HG03558 (cell line): ENCODE results near the gene C20orf144.

Source experiments
- ATAC-seq: cut with Tn5 transposase; IDR thresholded peaks from one replicate; pipeline ENCODE4 v1.9.1; 2021; ENCODE audit warnings: moderate number of reproducible peaks; ENCODE audit not compliant: unreplicated experiment; ENCODE audit errors: extremely low read depth

C20orf144 gene

DNA sequence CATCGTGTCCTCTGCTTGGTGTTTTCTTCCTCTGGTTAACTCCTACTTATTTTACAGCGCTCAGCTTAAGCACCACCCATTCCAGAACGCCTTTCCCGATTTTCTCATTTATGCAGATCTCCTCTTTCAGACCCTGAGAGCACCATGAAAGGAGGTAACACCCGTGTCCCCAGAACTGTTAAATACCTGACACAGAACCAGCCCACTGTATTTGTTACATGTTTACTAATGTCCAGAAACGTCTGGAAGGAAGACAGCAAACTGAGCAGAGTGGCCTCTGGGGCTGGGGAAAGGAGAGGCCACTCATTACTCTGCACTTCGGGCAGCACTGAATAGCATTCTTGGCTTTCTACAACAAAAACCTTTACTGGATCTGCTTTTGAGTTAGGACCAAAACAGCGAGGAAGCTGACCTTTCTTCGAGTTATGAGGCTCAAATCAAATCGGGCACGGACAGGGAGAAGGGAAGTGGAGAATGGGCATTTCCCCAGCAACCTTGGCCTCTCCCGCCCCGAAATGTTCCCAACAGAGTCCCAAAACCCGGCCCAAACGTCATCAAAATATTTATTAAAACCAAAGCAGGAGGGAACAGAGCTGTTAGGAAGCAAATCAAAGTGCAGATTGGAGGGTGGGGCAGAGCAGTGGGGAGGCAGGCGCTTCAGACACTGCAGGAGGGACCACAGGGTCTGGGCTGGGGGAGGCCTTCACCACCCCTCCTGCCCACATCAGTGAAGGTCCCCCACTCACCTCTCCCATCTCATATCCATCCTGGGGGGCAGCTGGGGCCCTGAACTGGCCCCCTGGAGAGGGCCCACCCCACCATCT is 13.2 kb downstream of the C20orf144 start:
- no peak for ATAC-seq

DNA sequence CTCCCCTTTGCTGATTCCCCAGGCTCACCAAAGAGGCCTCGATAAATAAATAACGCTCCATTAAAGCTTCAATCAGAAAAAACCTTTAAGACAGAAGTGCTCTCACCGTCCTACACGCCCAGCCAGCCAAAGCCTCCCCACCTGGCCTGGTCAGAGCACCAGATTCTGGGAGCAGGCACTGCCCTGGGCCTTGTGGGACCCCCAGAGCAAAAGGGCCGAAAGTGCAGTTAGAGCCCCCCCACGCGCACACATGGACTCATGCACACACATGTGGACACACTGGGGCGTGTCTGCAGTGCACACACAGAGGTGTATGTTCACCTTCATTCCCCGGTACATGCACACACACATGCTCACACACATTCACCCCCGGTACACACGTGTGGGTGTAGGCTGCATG is 14.0 kb downstream of the C20orf144 start:
- ATAC-seq = no peak

DNA sequence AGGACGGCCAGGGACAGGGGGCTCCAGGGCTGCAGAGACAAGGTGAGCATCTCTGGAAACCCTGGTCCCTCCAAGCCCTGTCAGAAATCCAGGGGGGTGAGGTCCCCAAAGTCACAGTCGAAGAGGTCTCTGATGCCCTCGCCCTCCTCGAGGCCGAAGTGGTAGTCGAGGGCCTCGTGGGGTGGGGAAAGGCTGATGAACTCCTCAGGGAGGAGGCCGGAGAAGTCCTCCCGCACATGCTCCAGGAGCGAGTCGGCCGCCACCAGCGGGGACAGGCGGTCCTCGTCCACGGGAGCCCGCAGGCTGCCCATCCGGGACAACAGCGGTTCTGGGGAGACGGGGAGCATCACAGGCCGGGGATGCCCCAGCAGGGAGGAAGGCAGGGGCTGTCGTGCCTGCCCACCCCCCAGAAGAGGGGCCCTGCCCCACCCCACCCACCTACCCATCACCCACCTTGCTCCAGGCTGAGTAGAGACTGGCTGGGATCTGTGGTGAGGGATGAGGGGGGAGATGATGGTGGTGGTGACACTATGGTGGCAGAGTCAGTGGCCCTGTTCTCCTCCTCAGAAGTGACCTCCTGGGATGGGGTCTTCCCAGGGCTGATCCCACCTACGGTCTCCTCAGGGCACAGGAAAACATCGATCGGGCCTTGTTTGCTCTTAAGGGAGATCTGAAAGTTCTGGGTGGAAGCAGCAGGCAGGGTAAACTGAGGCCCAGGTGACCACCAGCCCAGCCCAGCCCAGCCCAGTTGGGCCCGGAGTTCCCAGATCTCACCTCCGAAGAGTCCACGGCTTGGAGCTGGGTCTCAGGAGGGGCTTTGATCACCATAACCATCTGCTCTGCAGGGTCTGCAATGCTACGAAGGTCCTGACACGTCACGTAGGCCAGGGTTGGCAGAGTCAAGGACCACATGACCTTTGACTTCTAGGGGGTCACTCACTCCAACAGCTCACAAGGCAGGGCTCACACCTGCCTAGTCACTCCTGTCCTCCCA is 14.8 kb downstream of the C20orf144 start:
- no peak for ATAC-seq

DNA sequence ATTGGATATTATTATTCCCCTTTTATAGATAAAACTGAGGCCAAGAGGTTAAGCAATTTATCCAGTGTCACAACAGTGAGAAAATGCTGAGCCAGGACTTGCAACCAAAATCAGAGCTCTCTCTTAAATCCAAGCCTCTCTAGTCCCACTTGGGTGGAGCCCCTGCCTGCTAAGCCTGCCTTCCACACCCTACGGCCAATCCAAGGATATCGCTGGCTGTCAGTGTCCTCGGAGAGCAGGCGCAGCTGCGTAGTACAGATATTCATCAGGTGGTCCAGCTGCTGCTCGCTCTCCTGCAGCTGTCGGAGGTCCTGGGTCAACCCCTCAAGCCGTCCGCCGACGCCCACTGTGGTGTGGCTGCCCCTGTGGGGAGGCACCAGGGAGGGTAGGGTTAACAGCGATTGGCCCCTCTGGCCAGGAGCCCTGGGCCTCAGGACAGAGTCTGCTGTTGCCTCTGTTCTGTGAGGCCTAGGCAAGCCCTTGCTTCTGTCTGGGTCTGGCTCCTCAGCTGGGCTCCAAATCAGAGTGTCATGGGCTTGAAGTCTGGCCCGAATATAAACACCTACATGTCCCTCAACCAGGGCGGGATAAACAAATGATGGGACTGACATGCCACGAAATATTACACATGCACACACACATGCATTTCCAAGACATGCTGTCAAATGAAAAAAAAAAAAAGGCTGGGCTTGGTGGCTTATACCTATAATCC is 16.0 kb downstream of the C20orf144 start:
- ATAC-seq = no peak

DNA sequence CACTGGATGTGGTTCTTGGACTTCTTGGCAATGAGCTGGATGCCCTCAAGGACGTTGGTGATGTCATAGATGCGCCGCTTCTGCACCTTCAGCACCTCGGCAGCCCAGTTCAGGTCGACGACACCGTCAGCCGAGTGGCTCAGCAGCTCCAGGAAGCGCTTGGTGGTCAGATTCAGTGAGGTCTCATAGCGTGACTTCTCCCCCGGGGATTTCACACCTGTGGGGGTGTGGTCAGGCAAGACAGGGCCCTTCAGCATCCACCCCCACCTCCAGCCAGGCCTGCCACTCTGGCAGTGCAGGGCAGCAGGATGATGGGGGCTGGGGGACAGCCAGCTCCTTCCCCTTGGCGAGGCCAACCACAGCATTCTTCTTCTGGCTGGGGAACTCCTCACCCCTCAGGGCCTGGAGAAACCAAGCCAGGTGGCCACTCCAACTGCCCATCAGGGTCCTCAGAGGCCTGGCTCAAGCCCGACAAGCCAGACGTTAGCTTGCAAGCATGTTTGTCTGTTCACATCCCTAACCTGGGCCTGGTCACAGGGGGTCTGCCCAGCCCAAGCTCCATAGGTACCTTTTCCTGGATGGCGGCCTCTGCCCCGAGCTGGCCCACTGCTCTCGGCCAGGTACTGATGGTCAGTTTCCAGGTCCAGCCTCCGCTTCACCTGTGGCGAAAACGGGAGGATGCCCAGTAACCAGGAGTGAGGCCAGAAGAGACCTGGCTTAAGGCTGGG is 17.8 kb downstream of the C20orf144 start:
- ATAC-seq = no peak

DNA sequence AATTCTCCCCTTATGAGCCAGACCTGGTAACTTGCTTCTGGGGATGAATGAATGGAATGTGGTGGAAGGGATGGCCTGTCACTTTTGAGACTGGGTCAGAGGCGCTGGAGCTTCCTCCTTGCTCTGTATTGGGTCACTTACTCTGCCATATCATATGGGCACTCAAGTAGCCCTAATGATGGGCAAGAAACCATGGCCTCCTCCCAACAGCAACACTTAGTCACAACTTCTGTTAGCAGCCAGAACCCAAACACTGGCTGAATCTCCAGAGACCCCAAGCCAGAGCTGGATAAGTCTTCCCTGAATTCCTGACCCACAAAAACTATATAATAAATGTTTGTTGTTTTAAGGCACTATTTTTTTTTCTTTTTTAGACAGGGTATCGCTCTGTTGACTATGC is 18.6 kb downstream of the C20orf144 start:
- ATAC-seq = no peak

DNA sequence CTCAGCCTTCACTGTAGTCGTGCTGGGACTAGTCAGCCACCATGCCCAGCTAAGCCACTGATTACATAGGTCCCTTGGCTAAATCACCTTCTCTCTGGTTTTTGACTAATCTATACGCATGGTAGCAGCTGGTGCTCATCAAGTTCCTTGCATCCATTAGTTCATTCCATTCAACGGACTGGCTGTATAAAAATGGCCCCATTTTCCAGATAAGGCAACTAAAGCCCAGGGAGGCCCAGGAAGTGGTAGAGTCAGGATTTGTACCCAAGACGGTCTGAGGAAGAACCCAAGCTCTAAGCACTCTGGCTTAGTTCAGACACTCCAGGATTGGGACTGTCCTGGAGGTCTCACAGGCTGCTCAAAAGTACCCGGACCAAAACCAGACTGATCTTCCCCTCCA is 19.2 kb downstream of the C20orf144 start:
- ATAC-seq = no peak

DNA sequence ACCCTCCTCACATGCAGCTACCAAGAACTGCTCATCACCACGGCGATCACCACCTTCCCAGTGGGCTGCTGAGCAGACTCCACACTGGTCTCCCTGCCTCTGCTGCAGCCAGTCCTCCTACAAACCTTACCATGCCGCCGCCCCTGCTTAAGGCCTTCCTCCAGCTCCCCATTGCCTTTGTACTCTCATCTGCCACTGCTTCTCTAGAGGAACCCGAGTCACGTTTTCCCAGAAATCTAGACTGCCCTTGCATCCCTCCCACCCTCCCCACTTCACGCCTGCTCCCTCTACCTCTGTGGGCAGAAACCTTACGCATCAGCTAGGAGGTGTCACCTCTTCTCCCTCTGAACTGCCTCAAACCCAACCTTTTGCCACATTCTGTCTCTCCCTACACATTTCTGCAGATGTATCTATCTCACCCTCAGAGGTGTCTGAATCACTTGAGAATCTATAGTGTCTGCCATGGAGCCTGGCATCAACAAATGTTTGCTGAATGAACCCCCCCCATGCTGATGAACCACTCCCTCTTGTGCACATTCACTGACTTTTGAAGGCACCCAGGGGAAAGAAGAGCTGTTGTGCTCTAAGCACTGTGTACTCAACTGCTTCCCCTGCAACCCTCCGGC is 19.7 kb downstream of the C20orf144 start:
- ATAC-seq = no peak

DNA sequence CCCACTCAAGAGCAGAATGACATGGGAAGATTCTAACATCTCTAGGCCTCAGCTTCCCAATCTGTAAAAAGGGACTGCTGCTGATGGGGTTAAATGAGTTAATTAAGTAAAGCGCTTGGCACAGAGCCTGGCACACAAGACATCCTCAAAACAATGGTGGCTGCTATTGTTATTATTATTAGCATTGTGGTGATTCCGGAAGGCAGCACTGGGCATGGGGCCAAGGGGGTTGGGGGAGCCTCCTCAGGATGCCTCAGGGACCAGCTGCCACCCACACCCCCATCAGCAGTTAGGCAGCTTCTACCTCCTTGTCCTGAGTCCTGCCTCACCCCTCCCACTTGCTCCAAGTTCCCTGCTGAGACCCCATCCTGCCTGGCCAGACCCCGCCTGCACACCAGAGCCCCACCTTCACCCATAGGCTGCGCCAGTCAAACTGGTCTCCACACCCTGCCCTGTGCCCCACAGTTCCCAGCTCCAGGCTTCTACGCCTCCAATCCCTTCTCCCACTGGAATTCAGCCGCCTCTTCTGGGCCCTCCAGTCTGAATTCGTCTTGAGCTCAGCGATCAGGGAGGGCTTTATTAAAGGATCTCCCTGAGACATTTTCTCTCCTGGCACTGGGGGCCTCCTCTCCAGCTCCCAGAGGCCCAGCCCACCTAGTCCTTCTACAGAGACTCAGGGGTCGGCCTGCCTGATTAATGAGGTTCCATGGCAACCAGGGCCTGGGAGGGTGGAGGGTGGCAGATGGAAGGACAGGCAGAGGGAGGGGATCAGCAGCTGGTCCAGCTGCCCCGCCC is 22.6 kb downstream of the C20orf144 start:
- no peak for ATAC-seq

DNA sequence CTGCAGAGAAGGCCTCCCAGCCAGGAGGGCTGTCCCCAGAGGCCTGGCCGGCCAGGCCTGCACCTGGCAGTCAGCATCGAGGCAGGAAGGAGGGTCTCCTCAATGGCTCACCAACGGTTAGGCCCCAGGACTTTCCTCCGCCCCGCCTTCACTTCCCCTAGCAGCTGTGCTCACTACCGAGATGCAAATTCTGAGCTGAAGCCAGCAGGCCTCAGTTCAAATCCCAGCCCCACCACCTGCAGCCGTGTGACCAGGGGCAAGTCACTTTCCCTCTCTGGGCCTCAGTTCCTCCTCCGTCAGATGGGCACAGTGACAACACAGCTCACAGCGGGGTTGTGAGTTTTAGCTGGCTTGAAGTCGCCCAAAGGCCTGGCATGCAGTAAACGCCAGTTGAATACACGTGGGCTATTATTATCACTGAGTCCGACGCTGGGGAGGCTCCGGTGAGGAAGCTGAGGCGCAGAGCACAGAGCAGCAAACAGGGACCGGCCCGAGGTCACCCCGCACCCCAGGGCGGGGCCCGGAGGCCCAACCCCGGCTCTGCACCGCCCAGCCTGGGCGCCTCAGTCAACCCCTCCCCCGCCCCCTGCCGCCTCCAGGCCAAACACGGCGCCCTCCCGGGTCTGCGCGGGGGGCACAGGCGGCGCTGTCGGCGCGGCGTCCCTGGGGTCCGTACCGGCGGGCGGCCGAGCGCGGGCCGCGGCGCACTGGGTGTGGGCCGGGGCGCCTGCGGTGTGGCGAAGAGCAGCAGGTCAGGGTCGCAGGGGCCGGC is 23.4 kb downstream of the C20orf144 start:
- peak; percentile 11 for ATAC-seq

DNA sequence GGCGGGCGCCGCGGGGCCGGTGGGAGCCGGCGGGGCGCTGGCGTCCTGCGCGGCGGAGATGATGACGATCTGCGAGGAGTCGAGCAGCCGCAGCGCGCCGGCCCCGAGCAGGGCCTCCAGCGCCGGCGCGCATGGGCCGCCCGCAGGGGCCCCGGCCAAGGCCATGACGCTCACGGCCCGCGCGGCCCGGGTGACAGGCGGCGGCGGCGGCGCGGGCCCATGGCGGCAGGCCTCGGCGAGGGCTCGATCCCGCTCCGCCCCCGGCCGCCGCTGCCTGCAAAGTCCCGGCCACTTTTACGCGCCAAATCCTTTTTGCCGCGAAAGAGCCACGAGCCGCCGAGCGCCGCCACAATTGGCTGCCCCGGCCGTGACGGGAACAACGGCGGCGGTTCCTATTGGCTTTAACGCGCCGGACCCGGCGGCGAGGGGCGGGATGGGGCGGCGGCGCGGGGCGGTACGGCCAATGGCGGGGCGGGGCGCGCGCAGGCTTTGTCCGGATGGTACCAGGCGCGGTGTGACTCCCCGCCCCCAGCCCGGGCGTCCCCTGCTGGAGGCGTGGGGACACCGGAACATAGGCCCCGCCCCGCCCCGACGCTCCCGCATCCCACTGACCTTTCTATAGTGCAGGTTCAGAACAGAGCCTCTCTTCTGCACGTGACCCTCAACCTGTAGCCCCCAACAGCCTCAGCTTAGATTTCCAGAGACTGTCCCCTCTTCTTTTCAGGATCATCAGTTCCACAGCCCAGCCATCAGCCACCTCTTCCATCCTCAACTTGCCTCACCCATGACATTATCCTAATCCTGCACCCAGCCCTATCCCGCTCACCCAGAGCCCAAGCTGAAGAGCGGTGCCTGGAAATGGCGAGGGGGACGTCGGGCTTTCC is 24.2 kb downstream of the C20orf144 start, which contains the start of gene E2F1:
Gene E2F1 (minus strand): TSS at position 286 of the 884 bp plus-strand sequence. CDS start 121 bp downstream, at position 165.
- ATAC-seq = peak; percentile 65

DNA sequence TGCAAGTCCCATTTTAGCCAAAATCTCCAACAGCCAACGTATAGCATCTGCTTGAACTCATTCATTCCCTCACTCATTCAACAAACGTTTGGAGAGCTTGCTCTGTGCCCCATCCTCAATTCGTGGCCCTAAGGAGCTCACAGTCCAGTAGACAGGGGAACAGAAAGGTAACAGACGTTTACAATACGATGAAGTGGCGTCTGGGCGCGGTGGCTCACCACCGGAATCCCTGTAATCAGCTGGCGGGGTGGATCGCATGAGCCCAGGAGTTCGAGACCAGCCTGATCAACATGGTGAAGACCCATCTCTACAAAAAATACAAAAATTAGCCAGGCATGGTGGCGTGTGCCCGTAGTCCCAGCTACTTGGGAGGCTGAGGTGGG is 24.8 kb downstream of the C20orf144 start:
- no peak for ATAC-seq

DNA sequence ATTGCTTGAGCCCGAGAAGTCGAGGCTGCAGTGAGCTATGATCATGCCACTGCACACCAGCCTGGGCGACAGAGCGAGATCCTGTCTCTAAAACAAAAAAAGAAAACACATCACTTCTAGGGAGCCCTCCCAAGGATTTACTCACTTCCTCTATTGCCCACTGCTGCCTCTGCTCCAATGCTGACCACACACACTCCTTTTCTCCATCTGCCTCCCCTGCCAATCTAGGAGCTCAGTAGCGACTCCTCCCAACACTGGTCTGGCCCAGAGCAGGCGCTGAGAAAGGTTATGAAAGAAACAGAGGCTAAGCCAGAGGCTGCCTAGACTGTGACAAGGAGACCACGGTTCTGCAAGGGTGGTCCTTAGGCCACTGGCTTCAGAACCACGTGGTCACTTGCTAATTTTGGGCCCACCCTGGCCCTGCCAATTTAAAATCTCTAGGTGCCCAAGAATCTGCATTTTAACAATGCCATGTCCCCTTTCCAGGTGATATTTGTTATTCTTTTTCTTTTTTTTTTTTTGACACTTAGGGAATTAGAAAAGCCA is 25.3 kb downstream of the C20orf144 start:
- no peak for ATAC-seq

DNA sequence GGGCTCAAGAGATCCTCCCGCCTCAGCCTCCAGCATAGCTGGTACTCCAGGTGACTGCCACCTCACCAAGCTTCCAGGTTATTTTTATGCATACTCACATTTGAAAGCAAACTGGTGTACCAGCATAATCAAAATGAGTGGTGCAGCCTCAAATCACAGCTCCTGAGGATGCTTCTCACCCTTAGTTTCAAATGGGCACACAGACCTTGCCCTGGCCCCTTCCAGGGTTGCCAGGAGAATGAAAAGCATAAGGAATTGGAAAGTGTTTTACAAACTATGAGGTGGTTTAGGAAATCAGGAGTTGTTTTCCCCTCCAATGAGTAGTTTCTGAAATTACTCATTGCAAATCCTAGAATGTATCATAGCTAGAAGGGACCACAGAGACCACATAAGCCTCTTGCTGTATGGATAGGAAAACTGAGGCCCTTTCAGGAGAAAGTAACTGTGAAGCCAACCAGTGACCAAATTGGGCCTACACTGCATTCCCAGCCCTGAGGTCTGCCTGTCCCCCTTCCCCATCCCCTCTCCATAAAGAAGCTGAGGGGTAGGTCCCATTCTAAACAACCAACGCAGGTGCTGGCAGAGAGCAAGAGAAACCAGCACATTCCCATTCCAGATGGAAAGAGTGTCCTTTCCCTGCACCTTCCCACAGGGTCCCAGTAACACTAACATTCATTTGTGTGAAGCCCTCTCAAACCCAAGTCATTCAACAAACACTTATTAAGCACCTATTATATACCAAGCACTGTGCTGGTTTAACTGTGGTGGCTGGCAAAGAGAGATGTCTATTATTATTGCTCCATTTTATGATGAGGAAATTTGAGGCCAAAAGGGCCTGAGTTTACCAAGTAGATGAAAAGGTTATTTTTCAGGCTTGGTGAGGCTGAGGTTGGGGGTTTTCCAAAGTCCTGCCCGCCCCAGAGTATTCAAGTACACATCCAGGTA is 26.1 kb downstream of the C20orf144 start:
- ATAC-seq = no peak

DNA sequence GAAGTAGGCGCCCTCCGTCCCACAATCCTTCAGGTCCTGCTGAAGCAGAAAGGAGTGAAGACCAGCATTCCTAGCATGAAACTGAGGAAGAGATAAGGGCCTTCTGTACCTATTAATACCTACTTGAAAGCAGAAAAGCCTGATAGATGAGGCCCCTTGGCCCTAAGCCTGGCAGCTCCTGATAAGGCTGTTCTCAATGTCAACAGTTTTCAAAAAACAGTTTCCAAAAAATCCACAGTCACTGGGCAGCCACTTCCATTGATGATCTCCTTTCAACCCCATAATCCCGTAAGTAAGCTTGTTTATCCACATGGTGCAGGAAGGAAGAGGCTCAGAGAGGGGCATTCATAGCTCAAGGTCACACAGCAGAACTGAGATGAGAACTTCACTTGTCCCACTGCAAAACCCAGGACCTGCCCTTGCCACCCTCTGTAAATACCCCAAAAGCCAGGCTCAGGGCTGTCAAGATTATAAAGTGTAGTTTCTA is 26.9 kb downstream of the C20orf144 start:
- no peak for ATAC-seq
